SH-SY5Y (cell line): ENCODE measurements around the gene NAPB.

ENCODE experiments used
- GATA2 ChIP-seq: IDR thresholded peaks from 2 replicates; pipeline ENCODE4 v1.6.1; 2011; ENCODE audit warnings: mild to moderate bottlenecking, low read depth, low read length
- GATA3 ChIP-seq: IDR thresholded peaks from 2 replicates; pipeline ENCODE4 v1.6.1; 2011; ENCODE audit warnings: low read depth, mild to moderate bottlenecking, low read length, moderate library complexity

The NAPB gene

GRCh38 chr20:23420943-23421931 is at the start of gene NAPB:
Gene NAPB (minus strand): TSS chr20:23421488. CDS start chr20:23421402, 86 bp downstream.
- no peak for TF ChIP-seq GATA3

GRCh38 chr20:23461180-23461579 is 39.9 kb upstream of the NAPB start:
- no peak for TF ChIP-seq GATA2
- no peak for TF ChIP-seq GATA3

- TF ChIP-seq GATA3 (no peak), GATA2 (no peak)
Observed at GRCh38 chr20:23459461-23460150, 38.3 kb upstream of the NAPB start.

GRCh38 chr20:23456873-23457272 is 35.6 kb upstream of the NAPB start:
- TF ChIP-seq GATA2 (no peak), GATA3 (no peak)

GRCh38 chr20:23456409-23456808 is 35.1 kb upstream of the NAPB start:
- TF ChIP-seq GATA2 (no peak), GATA3 (no peak)

- no peak for TF ChIP-seq GATA2
- no peak for TF ChIP-seq GATA3
Observed at GRCh38 chr20:23455639-23456038, 34.4 kb upstream of the NAPB start.

GRCh38 chr20:23454816-23455215 is 33.5 kb upstream of the NAPB start:
- no peak for TF ChIP-seq GATA2
- no peak for TF ChIP-seq GATA3

GRCh38 chr20:23453549-23454543 is 32.6 kb upstream of the NAPB start:
- TF ChIP-seq GATA3 = no peak
- no peak for TF ChIP-seq GATA2

- TF ChIP-seq GATA3 = no peak
- TF ChIP-seq GATA2 = no peak
Observed at GRCh38 chr20:23452776-23453175, 31.5 kb upstream of the NAPB start, which contains the start of gene CST11. Gene CST11 (minus strand): TSS chr20:23452876. CDS start chr20:23452811, 65 bp downstream.

- TF ChIP-seq GATA3 = no peak
- TF ChIP-seq GATA2 = no peak
Observed at GRCh38 chr20:23451956-23452487, 30.7 kb upstream of the NAPB start.

GRCh38 chr20:23450877-23451276 is 29.6 kb upstream of the NAPB start:
- no peak for TF ChIP-seq GATA2
- TF ChIP-seq GATA3 = no peak

- no peak for TF ChIP-seq GATA3
- TF ChIP-seq GATA2 = no peak
Observed at GRCh38 chr20:23449421-23449820, 28.1 kb upstream of the NAPB start.

GRCh38 chr20:23448167-23448566 is 26.9 kb upstream of the NAPB start:
- TF ChIP-seq GATA3 (no peak), GATA2 (no peak)
